ENCODE measurements around the gene BEGAIN.

The BEGAIN gene

GRCh38 chr14:100567877-100568163 lies 19.4 kb downstream of the BEGAIN start:
- DNase-seq = no peak

- DNase-seq = no peak
Observed at GRCh38 chr14:100567009-100567876, 20.0 kb downstream of the BEGAIN start.

- DNase-seq = no peak
Observed at GRCh38 chr14:100566586-100566985, 20.6 kb downstream of the BEGAIN start.

- no peak for DNase-seq
Observed at GRCh38 chr14:100566119-100566518, 21.1 kb downstream of the BEGAIN start.

GRCh38 chr14:100565650-100566049 lies 21.6 kb downstream of the BEGAIN start:
- no peak for DNase-seq

GRCh38 chr14:100564512-100564911 lies 22.7 kb downstream of the BEGAIN start:
- DNase-seq = no peak

- no peak for DNase-seq
Observed at GRCh38 chr14:100562751-100563150, 24.5 kb downstream of the BEGAIN start.

- no peak for DNase-seq
Observed at GRCh38 chr14:100561005-100561404, 26.2 kb downstream of the BEGAIN start.

- no peak for DNase-seq
Observed at GRCh38 chr14:100560471-100560870, 26.7 kb downstream of the BEGAIN start.

GRCh38 chr14:100559455-100559854 lies 27.8 kb downstream of the BEGAIN start:
- DNase-seq = no peak

GRCh38 chr14:100558966-100559365 lies 28.3 kb downstream of the BEGAIN start:
- no peak for DNase-seq

GRCh38 chr14:100558226-100558625 lies 29.0 kb downstream of the BEGAIN start:
- DNase-seq = no peak

GRCh38 chr14:100557658-100558057 lies 29.6 kb downstream of the BEGAIN start:
- no peak for DNase-seq

- no peak for DNase-seq
Observed at GRCh38 chr14:100556936-100557505, 30.2 kb downstream of the BEGAIN start.

GRCh38 chr14:100556140-100556475 lies 31.1 kb downstream of the BEGAIN start:
- DNase-seq = no peak

- DNase-seq = no peak
Observed at GRCh38 chr14:100555436-100556139, 31.6 kb downstream of the BEGAIN start.

- DNase-seq = no peak
Observed at GRCh38 chr14:100554696-100555320, 32.4 kb downstream of the BEGAIN start.

- no peak for DNase-seq
Observed at GRCh38 chr14:100554082-100554677, 33.0 kb downstream of the BEGAIN start.

- no peak for DNase-seq
Observed at GRCh38 chr14:100553471-100553870, 33.7 kb downstream of the BEGAIN start.

GRCh38 chr14:100552524-100553125 lies 34.6 kb downstream of the BEGAIN start:
- DNase-seq = no peak

GRCh38 chr14:100551056-100551455 lies 36.2 kb downstream of the BEGAIN start:
- DNase-seq = no peak

- no peak for DNase-seq
Observed at GRCh38 chr14:100549834-100550625, 37.2 kb downstream of the BEGAIN start.
